A673 (cell line): ENCODE results near the gene GRM5. TPM values are rescaled to one million over a fixed set of nuclear protein-coding genes. Genes with fewer than 3 reads are reported as not detected.

ENCODE experiments used
- BruUV-seq: library from RNA; stranded (reverse); fragments of 400-500 nt; replicated peaks from 2 replicates; lab custom pipeline; 2021; lab: Mats Ljungman, UMichigan
- CTCF ChIA-PET: fragments of 300-600 bp; sonication (Branson Sonifier 250); formaldehyde crosslinking; loops from one replicate; lab custom pipeline; 2022; ENCODE audit warnings: antibody characterized with exemption; lab: Charles Lee
- POLR2A ChIA-PET: fragments of 300-600 bp; sonication (Branson Sonifier 250); formaldehyde crosslinking; loops from one replicate; lab custom pipeline; 2022; ENCODE audit warnings: antibody characterized with exemption; ENCODE audit not compliant: low non-redundant PET; lab: Charles Lee
- DNase-seq: peaks from one replicate; pipeline ENCODE4 v3.0.0-alpha.2; 2015; ENCODE audit warnings: low spot score
- H3K27ac ChIP-seq: fragments of 200-600 bp; sonication (generic); 2 replicates; pipeline ENCODE4 v1.5.1; 2016; ENCODE audit warnings: mixed run types, low read depth, mild to moderate bottlenecking, mixed read lengths, antibody characterized with exemption, low read length; ENCODE audit not compliant: poor library complexity, severe bottlenecking
- H3K27me3 ChIP-seq: fragments of 200-600 bp; sonication (generic); replicated peaks from 2 replicates; pipeline ENCODE4 v1.6.1; 2017; ENCODE audit warnings: mixed run types, low read depth, mild to moderate bottlenecking, mixed read lengths, antibody characterized with exemption, low read length; ENCODE audit not compliant: insufficient read depth, poor library complexity
- H3K36me3 ChIP-seq: fragments of 200-600 bp; sonication (generic); 2 replicates; pipeline ENCODE4 v1.6.1; 2016; ENCODE audit warnings: mixed run types, mild to moderate bottlenecking, mixed read lengths, antibody characterized with exemption, low read length; ENCODE audit not compliant: insufficient read depth, poor library complexity, severe bottlenecking
- H3K4me1 ChIP-seq: fragments of 200-600 bp; sonication (generic); 2 replicates; pipeline ENCODE4 v1.6.1; 2017; ENCODE audit warnings: mixed run types, mild to moderate bottlenecking, mixed read lengths, antibody characterized with exemption, low read length; ENCODE audit not compliant: insufficient read depth, poor library complexity, severe bottlenecking
- H3K4me3 ChIP-seq: fragments of 200-600 bp; sonication (generic); 2 replicates; pipeline ENCODE4 v1.5.1; 2016; ENCODE audit warnings: low read depth, mixed run types, mild to moderate bottlenecking, mixed read lengths, low read length; ENCODE audit not compliant: poor library complexity, severe bottlenecking
- H3K9me3 ChIP-seq: fragments of 200-600 bp; sonication (generic); 2 replicates; pipeline ENCODE4 v1.6.1; 2016; ENCODE audit warnings: mixed run types, low read depth, mild to moderate bottlenecking, mixed read lengths, antibody characterized with exemption, low read length; ENCODE audit not compliant: poor library complexity, severe bottlenecking
- EZH2 ChIP-seq: fragments of 200-600 bp; sonication (generic); IDR thresholded peaks from 2 replicates; pipeline ENCODE4 v1.6.1; 2017; ENCODE audit warnings: borderline replicate concordance, low read depth, mild to moderate bottlenecking, mixed read lengths, antibody characterized with exemption, low read length; ENCODE audit not compliant: poor library complexity, severe bottlenecking
- intact Hi-C: fragments of 100-400 bp; cut with micrococcal nuclease; formaldehyde crosslinking; loops from one replicate; pipeline ENCODE4 v1.10.0; 2022; ENCODE audit not compliant: unreplicated experiment
- total RNA-seq: library from RNA; stranded (reverse); gene quantifications from 2 replicates; pipeline ENCODE4 v1.2.3, GENCODE V29; 2021
- TF ChIP-seq, protein P1 (sequence below): fragments of 300-800, 200-600 bp; sonication (generic); conservative IDR thresholded peaks from 2 replicates; pipeline ENCODE4 v1.5.1; 2017; ENCODE audit warnings: low read depth, mild to moderate bottlenecking, antibody characterized with exemption, low read length, moderate library complexity, mixed read lengths

GRM5 gene
- total RNA-seq, 1 experiment from 2014 or later: not detected

GRCh38 chr11:88579466-88579865 lies 486.3 kb downstream of the GRM5 start:
- TF ChIP-seq EZH2: no peak
- TF ChIP-seq, protein P1, sequence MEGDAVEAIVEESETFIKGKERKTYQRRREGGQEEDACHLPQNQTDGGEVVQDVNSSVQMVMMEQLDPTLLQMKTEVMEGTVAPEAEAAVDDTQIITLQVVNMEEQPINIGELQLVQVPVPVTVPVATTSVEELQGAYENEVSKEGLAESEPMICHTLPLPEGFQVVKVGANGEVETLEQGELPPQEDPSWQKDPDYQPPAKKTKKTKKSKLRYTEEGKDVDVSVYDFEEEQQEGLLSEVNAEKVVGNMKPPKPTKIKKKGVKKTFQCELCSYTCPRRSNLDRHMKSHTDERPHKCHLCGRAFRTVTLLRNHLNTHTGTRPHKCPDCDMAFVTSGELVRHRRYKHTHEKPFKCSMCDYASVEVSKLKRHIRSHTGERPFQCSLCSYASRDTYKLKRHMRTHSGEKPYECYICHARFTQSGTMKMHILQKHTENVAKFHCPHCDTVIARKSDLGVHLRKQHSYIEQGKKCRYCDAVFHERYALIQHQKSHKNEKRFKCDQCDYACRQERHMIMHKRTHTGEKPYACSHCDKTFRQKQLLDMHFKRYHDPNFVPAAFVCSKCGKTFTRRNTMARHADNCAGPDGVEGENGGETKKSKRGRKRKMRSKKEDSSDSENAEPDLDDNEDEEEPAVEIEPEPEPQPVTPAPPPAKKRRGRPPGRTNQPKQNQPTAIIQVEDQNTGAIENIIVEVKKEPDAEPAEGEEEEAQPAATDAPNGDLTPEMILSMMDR: no peak
- intact Hi-C loops: no loop called here
- H3K4me3 ChIP-seq: no peak overlapping the region
- no peak for DNase-seq
- no peaks in the 10 kb centered on the region for H3K36me3 ChIP-seq
- H3K27me3 ChIP-seq: peaks cover 60% of the 10 kb centered on the region
- H3K27ac ChIP-seq: no peak overlapping the region
- H3K4me1 ChIP-seq: no peaks in the 10 kb centered on the region
- ChIA-PET CTCF (no interaction called here), POLR2A (no interaction called here)
- BruUV-seq: no TSS peak
- H3K9me3 ChIP-seq: no peaks in the 10 kb centered on the region

DNA sequence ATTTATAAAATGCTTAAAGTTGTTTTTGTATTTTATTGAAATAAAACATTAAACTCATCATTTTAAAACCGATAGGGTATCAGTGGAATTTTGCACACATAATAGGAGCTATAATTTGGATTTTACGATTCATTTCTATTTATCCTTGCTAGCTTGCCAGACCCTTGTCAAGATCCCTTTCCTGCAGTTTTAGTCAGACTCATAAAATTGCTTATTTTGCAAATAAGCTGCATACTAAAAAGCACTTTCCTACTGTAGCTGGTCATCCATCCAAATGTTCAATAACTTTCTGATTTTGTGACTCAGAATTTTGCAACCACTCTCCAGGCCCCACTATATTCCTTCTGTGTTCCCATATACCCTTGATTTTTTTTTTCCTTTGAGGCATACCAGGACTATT lies 489.0 kb downstream of the GRM5 start:
- POLR2A ChIA-PET: no interaction called here
- Histone ChIP-seq H3K4me3 (no peak overlapping the region), H3K27ac (no peak overlapping the region), H3K27me3 (peaks cover 52% of the 10 kb centered on the region), H3K36me3 (no peaks in the 10 kb centered on the region), H3K9me3 (no peaks in the 10 kb centered on the region), H3K4me1 (no peaks in the 10 kb centered on the region)
- TF ChIP-seq EZH2: no peak
- TF ChIP-seq, protein P1: no peak
- intact Hi-C loops: no loop called here
- no peak for DNase-seq
- CTCF ChIA-PET: no interaction called here
- BruUV-seq: no TSS peak

DNA sequence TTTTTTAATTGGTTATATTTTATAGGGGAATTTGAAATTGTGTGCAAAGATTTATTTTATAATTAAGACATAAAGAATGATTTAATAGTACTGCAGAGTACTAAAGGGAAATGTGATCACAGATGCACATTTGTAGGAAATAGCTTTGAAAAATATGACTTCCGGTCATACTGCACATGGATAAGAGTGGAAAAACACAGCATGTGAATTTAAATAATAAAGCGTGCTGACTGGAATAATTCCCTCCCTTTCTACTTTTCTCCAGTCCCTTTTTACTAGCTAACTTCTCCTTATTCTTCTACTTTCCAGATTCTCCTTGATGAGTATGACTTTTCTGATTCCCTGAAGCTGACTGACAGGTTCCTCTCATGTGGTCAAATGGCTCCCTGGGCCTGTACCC lies 489.9 kb downstream of the GRM5 start:
- no peak for TF ChIP-seq EZH2
- TF ChIP-seq, protein P1: no peak
- CTCF ChIA-PET: interaction anchor here (0.5 kb wide), 1 partner anchor 606 kb away, joined by 3 read pairs; no protein-coding TSS in a partner anchor
- Histone ChIP-seq H3K27ac (no peak overlapping the region), H3K9me3 (no peaks in the 10 kb centered on the region), H3K27me3 (peaks cover 53% of the 10 kb centered on the region), H3K4me1 (no peaks in the 10 kb centered on the region), H3K36me3 (no peaks in the 10 kb centered on the region), H3K4me3 (no peak overlapping the region)
- BruUV-seq: no TSS peak
- intact Hi-C loops: no loop called here
- DNase-seq: no peak
- POLR2A ChIA-PET: no interaction called here
